NB4 (cell line): ENCODE results near the gene PSG6.
"Not testable (repeated sequence)": the region's sequence is repeated elsewhere in the genome, so short reads cannot be mapped to it uniquely, and the experiment has no call there.

ENCODE experiments used
- CTCF ChIP-seq: IDR thresholded peaks from one replicate; pipeline ENCODE4 v1.5.1; 2012; ENCODE audit warnings: low read depth, low read length
- MAX ChIP-seq: IDR thresholded peaks from 2 replicates; pipeline ENCODE4 v1.6.1; 2011; ENCODE audit warnings: low read depth, low read length
- MYC ChIP-seq: IDR thresholded peaks from 2 replicates; pipeline ENCODE4 v1.6.1; 2011; ENCODE audit warnings: low read depth, low read length
- POLR2A ChIP-seq: IDR thresholded peaks from 2 replicates; pipeline ENCODE4 v1.6.1; 2011; ENCODE audit warnings: mild to moderate bottlenecking; ENCODE audit not compliant: insufficient read length; ENCODE audit errors: extremely low read depth

GRCh38 chr19:42853231-42853630 lies 64.5 kb downstream of the PSG6 start:
- TF ChIP-seq MAX, CTCF, POLR2A, MYC: not testable (repeated sequence)
